Measurements from ENCODE around the gene GYG2.
A peak's percentile ranks its signal among the peaks of the same experiment; 100 is the strongest.

- TF ChIP-seq, protein P1, sequence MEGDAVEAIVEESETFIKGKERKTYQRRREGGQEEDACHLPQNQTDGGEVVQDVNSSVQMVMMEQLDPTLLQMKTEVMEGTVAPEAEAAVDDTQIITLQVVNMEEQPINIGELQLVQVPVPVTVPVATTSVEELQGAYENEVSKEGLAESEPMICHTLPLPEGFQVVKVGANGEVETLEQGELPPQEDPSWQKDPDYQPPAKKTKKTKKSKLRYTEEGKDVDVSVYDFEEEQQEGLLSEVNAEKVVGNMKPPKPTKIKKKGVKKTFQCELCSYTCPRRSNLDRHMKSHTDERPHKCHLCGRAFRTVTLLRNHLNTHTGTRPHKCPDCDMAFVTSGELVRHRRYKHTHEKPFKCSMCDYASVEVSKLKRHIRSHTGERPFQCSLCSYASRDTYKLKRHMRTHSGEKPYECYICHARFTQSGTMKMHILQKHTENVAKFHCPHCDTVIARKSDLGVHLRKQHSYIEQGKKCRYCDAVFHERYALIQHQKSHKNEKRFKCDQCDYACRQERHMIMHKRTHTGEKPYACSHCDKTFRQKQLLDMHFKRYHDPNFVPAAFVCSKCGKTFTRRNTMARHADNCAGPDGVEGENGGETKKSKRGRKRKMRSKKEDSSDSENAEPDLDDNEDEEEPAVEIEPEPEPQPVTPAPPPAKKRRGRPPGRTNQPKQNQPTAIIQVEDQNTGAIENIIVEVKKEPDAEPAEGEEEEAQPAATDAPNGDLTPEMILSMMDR (IDR thresholded peaks at IDR 0.05) = peak; percentile 71
- TF ChIP-seq, protein P2, sequence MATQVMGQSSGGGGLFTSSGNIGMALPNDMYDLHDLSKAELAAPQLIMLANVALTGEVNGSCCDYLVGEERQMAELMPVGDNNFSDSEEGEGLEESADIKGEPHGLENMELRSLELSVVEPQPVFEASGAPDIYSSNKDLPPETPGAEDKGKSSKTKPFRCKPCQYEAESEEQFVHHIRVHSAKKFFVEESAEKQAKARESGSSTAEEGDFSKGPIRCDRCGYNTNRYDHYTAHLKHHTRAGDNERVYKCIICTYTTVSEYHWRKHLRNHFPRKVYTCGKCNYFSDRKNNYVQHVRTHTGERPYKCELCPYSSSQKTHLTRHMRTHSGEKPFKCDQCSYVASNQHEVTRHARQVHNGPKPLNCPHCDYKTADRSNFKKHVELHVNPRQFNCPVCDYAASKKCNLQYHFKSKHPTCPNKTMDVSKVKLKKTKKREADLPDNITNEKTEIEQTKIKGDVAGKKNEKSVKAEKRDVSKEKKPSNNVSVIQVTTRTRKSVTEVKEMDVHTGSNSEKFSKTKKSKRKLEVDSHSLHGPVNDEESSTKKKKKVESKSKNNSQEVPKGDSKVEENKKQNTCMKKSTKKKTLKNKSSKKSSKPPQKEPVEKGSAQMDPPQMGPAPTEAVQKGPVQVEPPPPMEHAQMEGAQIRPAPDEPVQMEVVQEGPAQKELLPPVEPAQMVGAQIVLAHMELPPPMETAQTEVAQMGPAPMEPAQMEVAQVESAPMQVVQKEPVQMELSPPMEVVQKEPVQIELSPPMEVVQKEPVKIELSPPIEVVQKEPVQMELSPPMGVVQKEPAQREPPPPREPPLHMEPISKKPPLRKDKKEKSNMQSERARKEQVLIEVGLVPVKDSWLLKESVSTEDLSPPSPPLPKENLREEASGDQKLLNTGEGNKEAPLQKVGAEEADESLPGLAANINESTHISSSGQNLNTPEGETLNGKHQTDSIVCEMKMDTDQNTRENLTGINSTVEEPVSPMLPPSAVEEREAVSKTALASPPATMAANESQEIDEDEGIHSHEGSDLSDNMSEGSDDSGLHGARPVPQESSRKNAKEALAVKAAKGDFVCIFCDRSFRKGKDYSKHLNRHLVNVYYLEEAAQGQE (IDR thresholded peaks at IDR 0.05; ENCODE audit: low read depth, low read length) = no peak
- TF ChIP-seq FOXM1 (IDR thresholded peaks at IDR 0.05; ENCODE audit: low read depth) = no peak
- no peak for TF ChIP-seq USF2 (IDR thresholded peaks at IDR 0.05; ENCODE audit: borderline replicate concordance, low read depth, low read length)
- no peak for TF ChIP-seq MAX (IDR thresholded peaks at IDR 0.05; ENCODE audit: low read depth)
- no peak for TF ChIP-seq RFX5 (IDR thresholded peaks at IDR 0.05; ENCODE audit: low read length)
- no peak for TF ChIP-seq CHD2 (IDR thresholded peaks at IDR 0.05; ENCODE audit: low read length, partially characterized antibody)
- 0 out of 2 replicates have a peak, but pooled peaks have one; percentile 34 for TF ChIP-seq SMC3 (IDR thresholded peaks at IDR 0.05; ENCODE audit: low read depth, low read length)
These were observed 9.2 kb upstream of the GYG2 start for GRCh38 chrX:2819345-2820135.

Data from SK-N-SH (cell line).